Stimulated activated CD8-positive, alpha-beta memory T cell treated with anti-CD3 and anti-CD28 coated beads, Interleukin-15, amount 100 ng/mL, for 1 hour (primary cell): ENCODE data around the gene SUMF1.
"Not testable (repeated sequence)": the region's sequence is repeated elsewhere in the genome, so short reads cannot be mapped to it uniquely, and the experiment has no call there.

Source experiments
- DNase-seq: peaks from one replicate; pipeline ENCODE4 v3.0.0-alpha.2; 2020; ENCODE audit warnings: low read depth

The SUMF1 gene

GRCh38 chr3:4335840-4336562, 131.1 kb downstream of the SUMF1 start:
- no peak for DNase-seq

- DNase-seq = no peak
Observed at GRCh38 chr3:4334548-4334947, 132.5 kb downstream of the SUMF1 start.

GRCh38 chr3:4332991-4333390, 134.1 kb downstream of the SUMF1 start:
- no peak for DNase-seq

GRCh38 chr3:4332574-4332973, 134.5 kb downstream of the SUMF1 start:
- DNase-seq = no peak

- no peak for DNase-seq
Observed at GRCh38 chr3:4332111-4332510, 135.0 kb downstream of the SUMF1 start.

GRCh38 chr3:4329806-4330205, 137.3 kb downstream of the SUMF1 start:
- DNase-seq = not testable (repeated sequence)

- DNase-seq = no peak
Observed at GRCh38 chr3:4326868-4327267, 140.2 kb downstream of the SUMF1 start.

- no peak for DNase-seq
Observed at GRCh38 chr3:4323246-4324027, 143.6 kb downstream of the SUMF1 start.

- no peak for DNase-seq
Observed at GRCh38 chr3:4322635-4323034, 144.4 kb downstream of the SUMF1 start.

- DNase-seq = no peak
Observed at GRCh38 chr3:4321732-4322131, 145.3 kb downstream of the SUMF1 start.

- DNase-seq = no peak
Observed at GRCh38 chr3:4320096-4320911, 146.8 kb downstream of the SUMF1 start.

- no peak for DNase-seq
Observed at GRCh38 chr3:4314688-4315087, 152.4 kb downstream of the SUMF1 start.

- no peak for DNase-seq
Observed at GRCh38 chr3:4313606-4314293, 153.3 kb downstream of the SUMF1 start.

GRCh38 chr3:4311496-4311895, 155.6 kb downstream of the SUMF1 start:
- no peak for DNase-seq
